Breast epithelium (tissue), 4 donors: ENCODE data around the gene CWC27. TPM values are rescaled to one million over a fixed set of nuclear protein-coding genes. Genes with fewer than 3 reads are reported as not detected.

Source experiments
- DNase-seq, 2 donors: peaks; one replicate each; pipeline ENCODE4 v3.0.0-alpha.2; 2019; ENCODE audit warnings: low spot score in 2 of 2
- H3K27ac ChIP-seq, 2 donors: fragments of 200-600 bp; sonication (generic) in 1 of 2; one replicate each; pipeline ENCODE4 v1.5.1; 2016 to 2019; ENCODE audit warnings: mild to moderate bottlenecking in 1 of 2
- H3K27me3 ChIP-seq, 2 donors: fragments of 200-600 bp; sonication (generic) in 1 of 2; one replicate each; pipeline versions ENCODE4 v1.5.1 to v1.6.0; 2017 to 2019; ENCODE audit warnings: control low read depth in 1 of 2, mild to moderate bottlenecking in 1 of 2
- H3K36me3 ChIP-seq: fragments of 200-600 bp; one replicate; pipeline ENCODE4 v1.5.1; 2019
- H3K4me1 ChIP-seq, 2 donors: fragments of 200-600 bp; sonication (generic); one replicate each; pipeline ENCODE4 v1.5.1; 2016 to 2019; ENCODE audit warnings: control low read depth in 1 of 2
- H3K4me3 ChIP-seq, 3 donors: fragments of 200-600 bp; sonication (generic); 1 replicate in 2 of 3; 2 replicates in 1 of 3; pipeline ENCODE4 v1.5.1; 2016 to 2019; ENCODE audit warnings: mild to moderate bottlenecking in 3 of 3, moderate library complexity in 2 of 3
- H3K9me3 ChIP-seq, 2 donors: fragments of 200-600 bp; sonication (generic) in 1 of 2; one replicate each; pipeline ENCODE4 v1.5.1; 2016 to 2019; ENCODE audit warnings: control low read depth in 1 of 2
- CTCF ChIP-seq, 3 donors: fragments of 450-650 bp; IDR thresholded peaks; one replicate each; pipeline ENCODE4 v1.5.1; 2016 to 2017; ENCODE audit warnings: antibody characterized with exemption in 3 of 3, mild to moderate bottlenecking in 3 of 3, moderate library complexity in 3 of 3
- POLR2A ChIP-seq: fragments of 450-650 bp; IDR thresholded peaks from one replicate; pipeline ENCODE4 v1.6.1; 2016; ENCODE audit warnings: antibody characterized with exemption, mild to moderate bottlenecking, moderate library complexity
- POLR2AphosphoS5 ChIP-seq, 3 donors: sonication (generic); formaldehyde crosslinking; IDR thresholded peaks; one replicate each; pipeline ENCODE4 v1.6.1; 2017; ENCODE audit warnings: antibody characterized with exemption in 3 of 3
- intact Hi-C: fragments of 100-400 bp; cut with DNase I; formaldehyde crosslinking; loops from one replicate; pipeline ENCODE4 v1.15.1; 2023; ENCODE audit warnings: low total_unique reads
- total RNA-seq, 3 donors: library from RNA; depleted of rRNA; stranded (reverse); fragments of >200 nt; gene quantifications; one replicate each; pipeline ENCODE4 v1.1.0, GENCODE V29; 2016

The CWC27 gene
- total RNA-seq, 3 donors from 2014 or later = 10.6 to 19.9 (median 18.0) TPM

GRCh38 chr5:64947031-64947430 lies 178.3 kb downstream of the CWC27 start:
- Histone ChIP-seq H3K4me3 (no peak overlapping the region), H3K36me3 (no peaks in the 10 kb centered on the region), H3K4me1 (no peaks in the 10 kb centered on the region), H3K27me3 (no peaks in the 10 kb centered on the region), H3K9me3 (no peaks in the 10 kb centered on the region), H3K27ac (no peak overlapping the region)
- TF ChIP-seq CTCF (IDR thresholded peaks at IDR 0.05) = no peak
- no peak for TF ChIP-seq POLR2A
- no peak for TF ChIP-seq POLR2AphosphoS5 (IDR thresholded peaks at IDR 0.05)
- no peak for DNase-seq
- intact Hi-C loops = no loop called here

GRCh38 chr5:64947801-64948200 lies 179.1 kb downstream of the CWC27 start:
- Histone ChIP-seq H3K27me3 (no peaks in the 10 kb centered on the region), H3K27ac (no peak overlapping the region), H3K9me3 (no peaks in the 10 kb centered on the region), H3K4me1 (no peaks in the 10 kb centered on the region), H3K4me3 (no peak overlapping the region), H3K36me3 (no peaks in the 10 kb centered on the region)
- intact Hi-C loops = no loop called here
- no peak for DNase-seq
- TF ChIP-seq POLR2AphosphoS5 (IDR thresholded peaks at IDR 0.05) (no peak), CTCF (IDR thresholded peaks at IDR 0.05) (no peak), POLR2A (no peak)

GRCh38 chr5:64949331-64949730 lies 180.6 kb downstream of the CWC27 start:
- Histone ChIP-seq H3K4me3 (no peak overlapping the region), H3K27ac (no peak overlapping the region), H3K9me3 (no peaks in the 10 kb centered on the region), H3K4me1 (no peaks in the 10 kb centered on the region), H3K36me3 (no peaks in the 10 kb centered on the region), H3K27me3 (no peaks in the 10 kb centered on the region)
- no peak for TF ChIP-seq CTCF (IDR thresholded peaks at IDR 0.05)
- no peak for TF ChIP-seq POLR2AphosphoS5 (IDR thresholded peaks at IDR 0.05)
- TF ChIP-seq POLR2A = no peak
- intact Hi-C loops = no loop called here
- no peak for DNase-seq

GRCh38 chr5:64952951-64953673 lies 184.4 kb downstream of the CWC27 start:
- intact Hi-C loops = no loop called here
- Histone ChIP-seq H3K4me3 (no peak overlapping the region), H3K4me1 (no peaks in the 10 kb centered on the region), H3K36me3 (no peaks in the 10 kb centered on the region), H3K27me3 (no peaks in the 10 kb centered on the region), H3K9me3 (no peaks in the 10 kb centered on the region), H3K27ac (no peak overlapping the region)
- no peak for DNase-seq
- TF ChIP-seq POLR2AphosphoS5 (IDR thresholded peaks at IDR 0.05) (no peak), CTCF (IDR thresholded peaks at IDR 0.05) (no peak), POLR2A (no peak)

GRCh38 chr5:64954518-64954917 lies 185.8 kb downstream of the CWC27 start:
- Histone ChIP-seq H3K9me3 (no peaks in the 10 kb centered on the region), H3K27ac (no peak overlapping the region), H3K27me3 (no peaks in the 10 kb centered on the region), H3K4me3 (no peak overlapping the region), H3K36me3 (no peaks in the 10 kb centered on the region), H3K4me1 (no peaks in the 10 kb centered on the region)
- intact Hi-C loops = no loop called here
- TF ChIP-seq POLR2A (no peak), POLR2AphosphoS5 (IDR thresholded peaks at IDR 0.05) (no peak), CTCF (IDR thresholded peaks at IDR 0.05) (no peak)
- DNase-seq = no peak
